ENCODE measurements around the gene STK33.

Gene STK33
- 1.0 to 4.7 (median 2.3) reads per million in 9 experiments for total RNA-seq

GRCh38 chr11:8593935-8594909, at the start of gene STK33:
TSS of gene STK33 (minus strand) at chr11:8594228. CDS start at chr11:8474905, 119,323 bp downstream.
- ATAC-seq (replicated peaks) (peak; percentile 58), DNase-seq (no peak)
- Mint-ChIP-seq H3K36me3 (ENCODE audit: insufficient read depth) (no peaks in the 10 kb centered on the region), H3K27ac (no peak within 1 kb of the TSS), H3K27me3 (peaks cover 53 to 63% of the 10 kb centered on the region in 2 donors), H3K9me3 (no peaks in the 10 kb centered on the region), H3K4me1 (ENCODE audit: low read depth in 2 of 2) (peaks cover 0 to 3% of the 10 kb centered on the region in 2 donors), H3K4me3 (peak within 1 kb of the TSS; percentile 62)

- Mint-ChIP-seq H3K36me3 (ENCODE audit: insufficient read depth) (peaks cover 3% of the 10 kb centered on the region), H3K9me3 (no peaks in the 10 kb centered on the region), H3K27me3 (no peaks in the 10 kb centered on the region), H3K4me3 (no peak overlapping the region), H3K27ac (peak overlapping the region in 1 of 2 donors; percentile 73), H3K4me1 (ENCODE audit: low read depth in 2 of 2) (no peaks in the 10 kb centered on the region)
- no peak for ATAC-seq (replicated peaks)
- DNase-seq, result no peak
Measured at GRCh38 chr11:8642196-8642841, 48.3 kb upstream of the STK33 start.

DNA sequence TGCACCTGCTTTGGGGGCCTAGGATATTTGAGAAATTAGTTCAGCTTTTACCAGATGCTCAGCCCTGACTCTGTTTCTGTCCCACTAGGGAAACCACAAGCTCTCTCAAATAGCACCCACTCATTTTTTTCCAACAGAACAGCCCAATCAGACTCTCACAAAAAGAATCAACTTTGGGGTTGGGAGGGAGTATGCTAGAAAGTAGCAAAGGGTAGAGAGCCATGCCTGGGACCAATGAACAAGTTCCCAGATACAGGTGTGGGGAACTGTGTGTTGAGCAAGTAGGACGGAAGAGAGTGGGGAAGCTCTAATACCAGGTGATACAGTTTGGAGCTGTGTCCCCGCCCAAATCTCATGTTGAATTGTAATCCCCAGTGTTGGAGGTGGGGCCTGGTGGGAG, 47.3 kb upstream of the STK33 start:
- H3K36me3 Mint-ChIP-seq (ENCODE audit: insufficient read depth), result peaks cover 4% of the 10 kb centered on the region
- H3K27me3 Mint-ChIP-seq, result no peaks in the 10 kb centered on the region
- no peak overlapping the region for H3K4me3 Mint-ChIP-seq
- peak overlapping the region; percentile 3 to 73 for H3K27ac Mint-ChIP-seq
- no peak for DNase-seq
- ATAC-seq (replicated peaks), result no peak
- no peaks in the 10 kb centered on the region for H3K4me1 Mint-ChIP-seq (ENCODE audit: low read depth in 2 of 2)
- H3K9me3 Mint-ChIP-seq, result peaks cover 4 to 6% of the 10 kb centered on the region in 2 donors

- ATAC-seq (replicated peaks), result no peak
- no peak overlapping the region for H3K27ac Mint-ChIP-seq
Measured at GRCh38 chr11:8640267-8640906, 46.4 kb upstream of the STK33 start.

DNA sequence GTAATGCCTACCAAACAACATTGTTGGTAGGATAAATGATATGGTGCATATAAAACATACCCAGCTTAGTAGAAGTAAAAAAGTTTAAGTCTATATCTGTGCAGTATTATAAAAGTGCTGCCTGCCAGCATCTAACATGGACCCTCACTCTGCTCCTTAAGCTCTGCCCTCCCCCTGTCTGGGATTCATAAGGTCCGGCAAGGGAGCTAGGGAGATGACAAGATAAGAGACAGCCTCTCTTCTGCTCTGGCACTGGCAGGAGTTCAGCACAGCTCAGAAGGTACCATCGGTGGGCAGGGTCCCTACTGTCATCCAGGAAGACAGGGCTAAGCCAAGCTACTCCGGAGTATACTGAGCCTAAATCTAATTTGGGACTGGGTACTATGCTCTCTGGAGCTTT, 45.6 kb upstream of the STK33 start:
- DNase-seq (no peak), ATAC-seq (replicated peaks) (no peak)
- Mint-ChIP-seq H3K4me3 (no peak overlapping the region), H3K36me3 (ENCODE audit: insufficient read depth) (peaks cover 4% of the 10 kb centered on the region), H3K27me3 (no peaks in the 10 kb centered on the region), H3K9me3 (peaks cover 4 to 8% of the 10 kb centered on the region in 2 donors), H3K4me1 (ENCODE audit: low read depth in 2 of 2) (no peaks in the 10 kb centered on the region), H3K27ac (no peak overlapping the region)

More at GRCh38 chr11:8640267-8640906, 46.4 kb upstream of the STK33 start:
- Mint-ChIP-seq H3K36me3 (ENCODE audit: insufficient read depth) (peaks cover 4% of the 10 kb centered on the region), H3K9me3 (peaks cover 4 to 8% of the 10 kb centered on the region in 2 donors), H3K4me3 (no peak overlapping the region), H3K4me1 (ENCODE audit: low read depth in 2 of 2) (no peaks in the 10 kb centered on the region), H3K27me3 (no peaks in the 10 kb centered on the region)
- no peak for DNase-seq

- Mint-ChIP-seq H3K27me3 (no peaks in the 10 kb centered on the region), H3K9me3 (peaks cover 4 to 8% of the 10 kb centered on the region in 2 donors), H3K27ac (no peak overlapping the region), H3K36me3 (ENCODE audit: insufficient read depth) (peaks cover 4% of the 10 kb centered on the region), H3K4me3 (no peak overlapping the region), H3K4me1 (ENCODE audit: low read depth in 2 of 2) (no peaks in the 10 kb centered on the region)
- no peak for DNase-seq
- ATAC-seq (replicated peaks), result no peak
Measured at GRCh38 chr11:8638300-8638699, 44.3 kb upstream of the STK33 start.

DNA sequence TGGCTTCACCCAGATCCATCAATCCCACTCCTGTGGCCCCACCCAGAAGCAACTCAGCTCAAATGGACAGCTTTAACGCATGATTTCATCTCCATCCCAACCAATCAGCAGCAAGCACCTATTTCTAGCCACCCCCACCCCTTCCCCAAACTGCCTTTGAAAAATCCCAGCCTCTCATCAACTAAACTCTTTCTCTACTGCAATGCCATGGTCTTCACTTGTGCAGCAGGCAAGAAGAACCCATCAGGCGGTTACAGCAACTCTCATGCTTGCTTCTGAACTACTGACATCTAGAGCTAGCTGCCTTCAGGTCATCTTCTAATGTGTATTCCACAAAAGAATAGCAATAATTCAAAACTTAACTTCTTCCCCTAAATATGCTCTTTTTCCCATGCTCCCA, 42.1 kb upstream of the STK33 start:
- no peak overlapping the region for H3K27ac Mint-ChIP-seq
- H3K36me3 Mint-ChIP-seq (ENCODE audit: insufficient read depth), result peaks cover 8% of the 10 kb centered on the region

GRCh38 chr11:8634498-8634897, 40.5 kb upstream of the STK33 start:
- Mint-ChIP-seq H3K4me1 (ENCODE audit: low read depth in 2 of 2) (no peaks in the 10 kb centered on the region), H3K27ac (no peak overlapping the region), H3K9me3 (peaks cover 4 to 8% of the 10 kb centered on the region in 2 donors), H3K36me3 (ENCODE audit: insufficient read depth) (peaks cover 8% of the 10 kb centered on the region), H3K4me3 (no peak overlapping the region), H3K27me3 (no peaks in the 10 kb centered on the region)
- DNase-seq, result no peak
- no peak for ATAC-seq (replicated peaks)

More for the DNA sequence above, 42.1 kb upstream of the STK33 start:
- H3K9me3 Mint-ChIP-seq, result peaks cover 4 to 8% of the 10 kb centered on the region in 2 donors
- H3K27me3 Mint-ChIP-seq, result no peaks in the 10 kb centered on the region
- H3K4me1 Mint-ChIP-seq (ENCODE audit: low read depth in 2 of 2), result no peaks in the 10 kb centered on the region
- ATAC-seq (replicated peaks), result no peak
- no peak overlapping the region for H3K4me3 Mint-ChIP-seq
- no peak for DNase-seq

DNA sequence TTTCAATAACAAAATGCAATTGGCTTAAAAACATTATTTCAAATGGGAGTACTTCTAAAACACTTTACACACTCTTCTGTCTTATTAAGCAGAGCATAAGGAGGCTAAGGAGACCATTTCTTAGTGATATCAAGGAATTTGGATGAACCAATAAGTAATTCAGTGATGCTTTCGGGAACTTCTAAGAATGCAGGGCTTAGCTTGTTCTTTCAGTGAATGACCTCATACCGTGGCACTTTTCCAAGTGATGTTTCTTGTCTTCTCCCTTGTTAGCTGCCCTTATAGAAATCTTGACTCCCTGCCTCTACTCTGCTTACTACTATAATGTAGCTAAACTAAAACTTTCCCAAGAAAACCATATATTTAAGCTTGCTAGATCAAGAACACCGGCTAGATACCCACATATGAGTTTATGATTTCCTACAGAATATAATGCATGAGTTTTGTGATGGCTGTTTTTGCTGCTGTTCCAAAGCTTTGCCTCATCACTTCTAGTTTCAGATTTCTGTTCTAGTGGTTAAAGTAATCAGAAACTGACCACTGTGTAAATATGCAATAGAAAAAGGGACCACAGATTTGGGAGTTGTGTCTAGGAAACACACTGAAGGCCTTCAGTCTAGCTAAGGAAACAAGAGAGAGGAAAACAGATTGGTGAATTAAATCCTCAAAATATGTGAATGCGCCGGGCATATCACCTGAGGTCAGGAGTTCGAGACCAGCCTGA, 37.5 kb upstream of the STK33 start:
- Mint-ChIP-seq H3K36me3 (ENCODE audit: insufficient read depth) (peaks cover 5% of the 10 kb centered on the region), H3K4me3 (no peak overlapping the region)
- ATAC-seq (replicated peaks), result no peak

GRCh38 chr11:8624698-8625097, 30.7 kb upstream of the STK33 start:
- H3K27ac Mint-ChIP-seq, result no peak overlapping the region
- DNase-seq, result no peak

More for the DNA sequence above, 37.5 kb upstream of the STK33 start:
- DNase-seq, result no peak
- peak overlapping the region in 1 of 2 donors; percentile 57 for H3K27ac Mint-ChIP-seq
- no peaks in the 10 kb centered on the region for H3K27me3 Mint-ChIP-seq
- H3K4me1 Mint-ChIP-seq (ENCODE audit: low read depth in 2 of 2), result no peaks in the 10 kb centered on the region
- peaks cover 1 to 4% of the 10 kb centered on the region in 2 donors for H3K9me3 Mint-ChIP-seq

DNA sequence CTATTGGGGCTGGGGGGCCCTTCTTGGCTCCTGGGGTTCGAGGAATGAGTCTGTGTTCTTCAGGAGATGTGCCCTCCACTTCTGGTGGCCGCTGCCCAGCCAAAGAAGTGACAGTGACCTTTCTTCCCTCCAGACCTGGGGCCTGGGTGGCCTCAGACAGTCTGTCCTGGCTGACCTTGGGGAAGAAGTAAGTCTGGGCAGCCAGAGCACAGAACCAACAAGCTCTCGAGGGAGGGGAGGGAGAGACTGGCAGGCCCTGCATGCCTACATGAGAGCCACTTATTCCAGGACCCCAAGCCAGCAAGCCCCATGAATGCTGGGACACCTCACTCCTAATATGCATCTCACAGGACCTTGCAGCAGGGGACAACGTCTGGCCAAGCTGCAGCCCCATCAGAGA, 27.1 kb upstream of the STK33 start:
- DNase-seq (no peak), ATAC-seq (replicated peaks) (no peak)
- Mint-ChIP-seq H3K27me3 (no peaks in the 10 kb centered on the region), H3K9me3 (no peaks in the 10 kb centered on the region), H3K4me1 (ENCODE audit: low read depth in 2 of 2) (no peaks in the 10 kb centered on the region), H3K27ac (peak overlapping the region in 1 of 2 donors; percentile 51), H3K4me3 (no peak overlapping the region), H3K36me3 (ENCODE audit: insufficient read depth) (peaks cover 15% of the 10 kb centered on the region)

More at GRCh38 chr11:8624698-8625097, 30.7 kb upstream of the STK33 start:
- ATAC-seq (replicated peaks), result no peak
- Mint-ChIP-seq H3K27me3 (no peaks in the 10 kb centered on the region), H3K9me3 (no peaks in the 10 kb centered on the region), H3K4me3 (no peak overlapping the region), H3K36me3 (ENCODE audit: insufficient read depth) (peaks cover 10% of the 10 kb centered on the region), H3K4me1 (ENCODE audit: low read depth in 2 of 2) (no peaks in the 10 kb centered on the region)

DNA sequence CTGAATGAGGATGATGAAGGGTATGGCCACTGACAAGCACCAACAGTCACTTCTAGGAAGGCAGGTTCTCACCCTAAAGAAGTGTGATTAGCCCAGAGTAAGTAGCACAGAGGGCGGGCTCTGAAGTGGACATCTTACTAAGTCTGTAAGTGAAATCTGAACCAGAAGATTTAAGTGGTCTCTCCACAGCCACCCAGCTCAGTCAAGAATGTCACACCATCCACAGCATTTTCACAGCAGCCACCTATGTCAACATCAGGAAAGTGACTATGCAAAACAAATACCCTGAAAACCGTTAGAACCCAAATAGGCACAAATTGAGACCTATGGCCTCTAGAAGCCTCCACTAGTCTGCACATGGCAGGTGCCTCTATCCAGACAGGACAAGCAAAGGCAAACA, 23.0 kb upstream of the STK33 start:
- Mint-ChIP-seq H3K36me3 (ENCODE audit: insufficient read depth) (peaks cover 11% of the 10 kb centered on the region), H3K27me3 (no peaks in the 10 kb centered on the region), H3K27ac (no peak overlapping the region), H3K9me3 (no peaks in the 10 kb centered on the region), H3K4me1 (ENCODE audit: low read depth in 2 of 2) (no peaks in the 10 kb centered on the region), H3K4me3 (no peak overlapping the region)
- ATAC-seq (replicated peaks) (no peak), DNase-seq (no peak)
